ENCODE data around the gene CD46.
A peak's percentile ranks its signal among the peaks of the same experiment; 100 is the strongest.
"Not testable (repeated sequence)": the region's sequence is repeated elsewhere in the genome, so short reads cannot be mapped to it uniquely, and the experiment has no call there.

The CD46 gene

GRCh38 chr1:207752456-207752998 is 673 bp downstream of the CD46 start:
- no peak for DNase-seq

DNA sequence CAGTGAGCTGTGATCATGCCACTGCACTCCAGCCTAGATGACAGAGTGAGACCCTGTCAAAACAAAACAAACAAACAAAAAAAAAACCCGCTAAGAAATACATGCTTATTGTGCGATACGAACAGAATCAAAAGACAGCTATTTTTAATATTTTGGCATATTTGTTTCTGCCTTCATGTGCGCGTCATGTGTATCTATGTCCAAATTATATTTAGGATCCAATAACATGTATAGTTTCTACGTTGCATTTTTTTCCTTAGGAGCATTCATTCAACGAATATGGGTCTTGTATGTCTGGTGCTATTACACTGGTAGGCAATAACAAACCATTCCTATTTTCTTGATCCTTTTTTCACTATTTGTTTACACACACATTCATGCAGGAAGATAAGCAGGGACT is 1.8 kb downstream of the CD46 start:
- no peak for DNase-seq

GRCh38 chr1:207754011-207754410 is 2.2 kb downstream of the CD46 start:
- no peak for DNase-seq

DNA sequence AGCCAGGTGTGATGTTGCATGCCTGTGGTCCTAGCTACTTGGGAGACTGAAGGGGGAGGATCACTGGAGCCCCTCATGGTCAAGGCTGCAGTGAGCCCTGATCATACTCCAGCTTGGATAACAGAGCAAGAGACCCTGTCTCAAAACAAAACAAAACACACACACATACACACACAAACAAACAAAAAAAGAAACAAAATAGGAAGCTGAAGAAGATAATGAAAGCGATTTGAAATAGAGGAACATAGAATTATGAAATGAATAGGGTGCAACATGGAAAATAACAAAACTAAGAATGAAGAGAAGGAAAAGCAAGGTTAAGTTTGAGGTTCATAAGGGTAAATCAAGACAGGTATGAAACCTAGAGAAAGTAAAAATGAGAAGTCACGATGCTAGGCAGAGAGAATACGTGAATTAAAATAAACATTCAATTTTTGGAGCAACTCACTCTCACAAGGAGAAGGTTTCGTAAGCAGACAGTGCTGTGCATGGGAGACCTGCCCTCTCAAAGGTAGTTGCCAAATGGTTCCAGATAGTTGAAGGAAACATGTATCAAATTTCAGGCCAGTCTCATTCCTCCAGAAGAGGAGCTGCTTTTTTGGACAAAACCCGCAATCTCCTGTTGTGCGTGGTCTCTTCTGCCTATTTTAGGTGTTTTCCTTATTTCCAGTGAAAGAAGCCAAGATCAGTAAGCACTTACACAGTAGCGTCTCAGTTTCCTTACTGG is 3.3 kb downstream of the CD46 start:
- no peak for DNase-seq

DNA sequence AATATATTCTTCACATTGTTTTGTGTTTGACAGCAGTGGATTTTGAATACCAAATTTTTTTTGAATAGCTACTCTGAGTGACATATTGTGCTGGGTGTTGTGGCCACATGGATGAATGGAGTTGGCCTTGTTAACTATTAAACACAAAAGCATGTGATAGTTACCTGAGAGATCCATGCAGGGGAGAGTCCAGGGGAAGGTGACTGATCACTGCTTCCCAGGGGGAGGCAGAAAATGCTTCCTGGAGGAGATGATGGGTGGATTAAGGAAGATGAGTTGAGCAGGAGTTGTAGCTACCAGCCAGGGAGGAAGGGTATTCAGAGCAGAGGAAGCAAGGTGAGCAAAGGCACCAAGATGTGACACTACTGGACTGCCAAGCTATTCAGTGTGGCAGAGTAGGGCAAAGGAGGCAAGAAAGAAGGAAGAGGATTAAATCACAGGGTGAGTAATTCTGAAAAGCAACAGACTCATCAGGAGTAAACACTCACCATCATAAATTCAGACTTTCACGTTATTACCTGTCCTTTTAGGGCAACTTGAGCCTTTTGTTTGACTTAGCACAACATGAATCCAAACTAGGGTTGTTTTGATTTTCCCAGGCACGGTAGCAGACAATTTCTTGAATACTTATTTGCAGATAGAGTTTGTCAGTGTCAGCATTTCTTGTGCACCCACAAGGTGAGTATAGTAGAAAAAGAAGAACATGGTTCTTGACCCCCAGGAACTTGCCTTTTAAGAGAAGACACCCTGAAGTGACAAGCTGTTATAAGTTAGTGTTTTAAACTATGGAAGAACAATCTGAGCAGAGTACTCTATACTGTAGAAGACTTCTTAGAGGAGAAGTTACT is 4.2 kb downstream of the CD46 start:
- no peak for DNase-seq

DNA sequence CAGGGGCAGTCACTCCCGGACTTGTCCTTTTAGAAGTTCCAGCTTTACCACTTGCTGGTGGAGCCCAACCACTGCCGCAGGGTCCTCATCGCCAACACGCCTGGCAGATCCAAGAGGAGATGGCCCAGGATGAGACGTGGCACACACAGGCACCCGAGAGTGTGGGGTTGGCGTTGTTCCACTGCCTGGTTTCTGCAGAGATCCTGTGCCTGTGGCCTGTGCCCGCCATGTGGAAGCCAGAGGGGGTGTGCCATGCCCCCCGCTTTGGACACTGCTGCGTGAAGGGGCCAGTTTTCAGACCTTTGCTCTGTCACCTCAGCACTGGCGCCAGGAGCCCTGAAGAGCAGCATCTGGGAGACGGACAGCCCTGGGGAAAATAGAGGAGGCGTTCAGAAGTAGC is 10.8 kb downstream of the CD46 start:
- DNase-seq: no peak

- no peak for DNase-seq
These were observed 11.2 kb downstream of the CD46 start for GRCh38 chr1:207763091-207763490.

DNA sequence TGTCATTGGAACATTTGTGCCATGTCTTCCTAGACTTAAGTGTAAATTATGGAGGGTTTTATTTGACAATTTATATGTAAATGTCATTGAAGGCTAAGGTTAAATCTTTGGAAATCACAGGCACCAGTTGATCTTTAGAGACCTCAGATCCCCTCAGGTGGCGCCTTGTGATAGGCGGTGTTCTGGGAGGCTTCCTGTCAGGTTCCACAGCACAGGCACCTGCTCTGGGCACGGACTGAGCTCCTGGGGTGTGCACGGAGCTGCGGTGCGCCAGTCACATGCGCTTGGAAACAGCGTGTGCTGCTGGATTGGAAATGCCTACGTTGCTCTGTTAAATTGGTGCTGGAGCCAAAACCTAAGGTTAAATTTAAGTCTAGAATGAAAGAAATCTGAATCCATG is 12.1 kb downstream of the CD46 start:
- DNase-seq: no peak

GRCh38 chr1:207766569-207766968 is 14.7 kb downstream of the CD46 start:
- no peak for DNase-seq

DNA sequence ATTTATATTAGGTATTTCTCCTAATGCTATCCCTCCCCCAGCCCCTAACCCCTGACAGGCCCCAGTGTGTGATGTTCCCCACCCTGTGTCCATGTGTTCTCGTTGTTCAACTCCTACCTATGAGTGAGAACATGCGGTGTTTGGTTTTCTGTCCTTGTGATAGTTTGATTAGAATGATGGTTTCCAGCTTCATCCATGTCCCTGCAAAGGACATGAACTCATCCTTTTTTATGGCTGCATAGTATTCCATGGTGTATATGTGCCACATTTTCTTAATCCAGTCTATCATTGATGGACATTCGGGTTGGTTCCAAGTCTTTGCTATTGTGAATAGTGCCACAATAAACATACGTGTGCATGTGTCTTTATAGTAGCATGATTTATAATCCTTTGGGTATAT is 18.7 kb downstream of the CD46 start:
- DNase-seq: not testable (repeated sequence)

DNA sequence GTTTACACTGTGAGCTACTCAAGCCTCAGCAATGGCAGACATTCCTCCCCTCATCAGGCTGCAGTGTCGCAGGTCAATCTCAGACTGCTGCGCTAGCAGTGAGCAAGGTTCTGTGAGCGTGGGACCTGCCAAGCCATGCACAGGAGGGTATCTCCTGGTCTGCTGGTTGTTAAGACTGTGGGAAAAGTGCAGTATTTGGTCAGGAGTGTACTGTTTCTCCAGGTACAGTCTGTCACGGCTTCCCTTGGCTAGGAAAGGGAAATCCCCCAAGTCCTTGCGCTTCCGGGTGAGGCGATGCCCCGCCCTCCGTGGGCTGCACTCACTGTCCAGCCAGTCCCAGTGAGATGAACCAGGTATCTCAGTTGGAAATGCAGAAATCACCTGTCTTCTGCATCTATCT is 24.2 kb downstream of the CD46 start:
- not testable (repeated sequence) for DNase-seq

GRCh38 chr1:207777412-207777811 is 25.6 kb downstream of the CD46 start:
- not testable (repeated sequence) for DNase-seq

DNA sequence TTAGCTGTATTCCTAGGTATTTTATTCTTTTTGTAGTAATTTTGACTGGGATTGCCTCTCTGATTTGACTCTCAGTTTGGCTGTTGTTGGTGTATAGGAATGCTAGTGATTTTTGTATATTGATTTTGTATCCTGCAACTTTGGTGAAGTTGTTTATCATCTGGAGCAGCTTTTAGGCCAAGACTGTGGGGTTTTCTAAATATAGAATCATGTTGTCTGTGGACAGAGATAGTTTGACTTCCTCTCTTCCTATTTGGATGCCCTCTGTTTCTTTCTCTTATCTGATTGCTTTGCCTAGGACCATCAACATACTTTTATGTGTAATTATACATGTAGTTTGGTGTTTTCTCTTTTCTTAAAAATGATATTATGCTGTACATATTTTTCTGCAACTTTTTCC is 27.2 kb downstream of the CD46 start:
- DNase-seq: no peak

DNA sequence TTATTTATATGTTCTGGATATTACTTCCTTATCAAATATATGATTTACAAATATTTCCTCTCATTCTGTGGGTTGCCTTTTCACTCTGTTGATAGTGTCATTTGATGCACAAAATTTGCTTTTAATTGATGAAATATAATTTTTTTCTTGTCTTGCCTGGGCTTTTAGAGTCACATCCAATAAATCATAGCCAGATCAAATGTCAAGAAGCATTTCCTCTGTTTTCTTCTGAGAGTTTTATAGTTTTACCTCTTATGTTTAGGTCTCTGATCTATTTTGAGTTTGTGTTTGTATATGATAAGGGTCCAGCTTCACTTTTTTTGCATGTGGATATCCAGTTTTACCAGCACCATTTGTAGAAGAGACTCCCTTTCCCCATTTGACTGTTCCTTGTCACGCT is 29.5 kb downstream of the CD46 start:
- no peak for DNase-seq

DNA sequence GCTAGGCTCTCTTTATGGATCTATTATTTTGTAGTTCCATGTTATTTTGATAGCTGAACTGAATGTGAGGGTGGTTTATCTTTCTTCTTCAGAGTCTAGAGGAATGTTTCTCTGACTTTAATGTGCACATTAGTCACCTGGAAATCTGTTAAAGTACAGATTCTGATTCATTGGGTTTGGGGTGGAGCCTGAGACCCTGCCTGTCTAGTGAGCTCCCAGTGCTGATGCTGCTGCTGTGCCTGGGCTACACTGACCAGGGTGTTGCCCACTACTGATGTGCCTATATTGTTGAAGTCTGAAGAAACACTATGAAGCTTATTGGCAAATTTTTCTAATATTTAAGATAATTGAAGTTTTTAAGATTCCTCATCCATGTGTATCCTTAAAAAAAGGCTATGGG is 35.9 kb downstream of the CD46 start:
- DNase-seq: no peak

DNA sequence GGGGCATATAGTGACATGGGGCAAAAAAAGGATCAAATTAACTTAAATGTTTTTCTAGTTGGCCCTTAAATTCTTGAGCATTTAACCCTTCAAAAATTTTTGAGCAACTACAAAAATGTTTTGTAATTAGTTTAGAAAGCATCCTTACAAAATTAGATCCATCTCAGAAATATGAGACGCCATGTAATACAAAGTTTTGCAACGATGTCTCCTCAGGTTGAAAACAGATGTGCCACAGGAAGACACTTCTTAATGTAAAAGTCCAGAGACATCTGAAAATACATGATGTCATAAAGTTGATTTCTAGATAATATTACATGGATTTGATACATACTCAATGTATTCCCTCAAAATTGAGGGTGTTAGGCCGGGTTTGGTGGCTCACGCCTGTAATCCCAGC is 37.5 kb downstream of the CD46 start:
- no peak for DNase-seq

GRCh38 chr1:207789792-207790787 is 38.2 kb downstream of the CD46 start:
- DNase-seq: no peak

DNA sequence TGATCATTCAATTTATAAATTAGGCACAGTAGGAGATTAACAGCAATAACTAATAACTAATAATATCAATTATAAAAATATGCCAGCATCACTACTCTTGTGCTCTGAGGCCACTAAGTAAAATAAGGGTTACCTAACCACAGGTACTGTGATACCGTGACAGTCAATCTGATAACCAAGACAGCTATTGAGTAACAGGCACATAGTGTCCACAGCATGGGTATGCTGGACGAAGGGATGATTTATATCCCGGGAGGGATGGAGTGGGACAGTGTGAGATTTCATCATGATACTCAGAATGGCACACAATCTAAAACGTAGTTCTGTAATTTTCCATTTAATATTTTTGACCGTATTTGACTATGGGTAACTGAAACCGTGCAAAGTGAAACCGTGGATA is 39.4 kb downstream of the CD46 start:
- DNase-seq: no peak

DNA sequence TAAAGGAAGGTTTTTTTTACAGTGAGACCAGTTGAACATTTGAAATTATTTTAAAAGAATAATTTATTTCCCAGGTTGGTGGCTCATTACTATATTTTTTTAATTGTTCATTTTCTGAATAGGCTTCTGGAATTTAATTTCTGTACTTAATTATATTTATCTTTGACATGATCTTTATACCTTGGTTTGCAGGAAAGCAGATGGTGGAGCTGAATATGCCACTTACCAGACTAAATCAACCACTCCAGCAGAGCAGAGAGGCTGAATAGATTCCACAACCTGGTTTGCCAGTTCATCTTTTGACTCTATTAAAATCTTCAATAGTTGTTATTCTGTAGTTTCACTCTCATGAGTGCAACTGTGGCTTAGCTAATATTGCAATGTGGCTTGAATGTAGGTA is 41.5 kb downstream of the CD46 start:
- no peak for DNase-seq

GRCh38 chr1:207794861-207795260 is 43.0 kb downstream of the CD46 start:
- no peak for DNase-seq

GRCh38 chr1:207797229-207797973 is 45.5 kb downstream of the CD46 start:
- DNase-seq: peak; percentile 70

GRCh38 chr1:207798847-207799246 is 47.0 kb downstream of the CD46 start:
- no peak for DNase-seq
